H1 (cell line): ENCODE results near the gene PMP22. TPM values are rescaled to one million over a fixed set of nuclear protein-coding genes. Genes with fewer than 3 reads are reported as not detected.

Experiments
- BRCA1 ChIP-seq: IDR thresholded peaks from 2 replicates; pipeline ENCODE4 v1.6.1; 2012; ENCODE audit warnings: low read depth, low read length, improper control_type of control experiment
- MAFK ChIP-seq: IDR thresholded peaks from 2 replicates; pipeline ENCODE4 v1.6.1; 2012; ENCODE audit warnings: low read depth, mild to moderate bottlenecking, improper control_type of control experiment, low read length
- POU5F1 ChIP-seq: IDR thresholded peaks from 2 replicates; pipeline ENCODE4 v1.6.1; 2011; ENCODE audit warnings: low read depth, mild to moderate bottlenecking, low read length, moderate library complexity
- polyA plus RNA-seq, 7 experiments: library from polyadenylated mRNA; depleted of rRNA in 3 of 7; stranded (reverse) in 5 of 7; unstranded in 2 of 7; fragments of >200 nt in 5 of 7; fragments of 200-250 nt in 2 of 7; gene quantifications; 1 replicate in 5 of 7; 2 replicates in 1 of 7; 4 replicates in 1 of 7; pipeline versions ENCODE4 v1.2.1 to v1.2.3, GENCODE V29; 2011 to 2013; ENCODE audit warnings: missing spikeins in 2 of 7, mixed read lengths in 2 of 7
- total RNA-seq: library from RNA; stranded (reverse); fragmentation: NEBNext Ultra II Directional; extraction: Animal tissue kit (Norgen Biotek cat#: 25700); gene quantifications from 2 replicates; pipeline ENCODE4 v1.2.1, GENCODE V29; 2021

The PMP22 gene
- total and polyA plus RNA-seq, 2 of the 8 experiments (the other 6 are each of a cell fraction or from before 2014, with no cell fraction given) = 0.84 to 4.9 TPM

DNA sequence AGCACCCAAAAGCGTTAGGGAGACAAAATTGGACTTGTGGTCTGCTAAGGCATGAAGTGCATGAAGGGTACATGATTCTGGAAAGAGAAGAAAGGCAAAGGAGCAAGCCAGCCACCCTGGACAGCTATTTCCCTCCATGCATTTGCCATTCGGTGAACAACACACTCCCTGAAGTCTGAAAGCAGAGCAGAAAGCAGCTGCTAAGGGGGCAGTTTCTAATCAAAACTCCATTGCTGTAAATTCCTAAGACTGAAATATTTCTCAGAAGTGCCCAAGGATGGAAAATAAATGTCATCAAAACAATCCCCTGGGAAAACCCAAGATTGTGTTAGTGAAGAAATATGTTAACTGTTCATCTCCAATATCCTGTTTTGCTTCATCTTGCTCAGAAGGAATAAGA is 44.3 kb downstream of the PMP22 start (continued):
- TF ChIP-seq MAFK (no peak), BRCA1 (no peak), POU5F1 (no peak)
